PFSK-1 (cell line): ENCODE measurements around the gene RIT2.

Experiments
- POLR2AphosphoS5 ChIP-seq: IDR thresholded peaks from 2 replicates; pipeline ENCODE4 v1.6.1; 2012; ENCODE audit warnings: low read depth, mild to moderate bottlenecking, control low read depth, low read length, moderate library complexity
- SIN3A ChIP-seq: IDR thresholded peaks from 2 replicates; pipeline ENCODE4 v1.6.1; 2012; ENCODE audit warnings: mild to moderate bottlenecking, low read length, moderate library complexity, borderline replicate concordance; ENCODE audit not compliant: insufficient read depth

- no peak for TF ChIP-seq SIN3A
- TF ChIP-seq POLR2AphosphoS5, result no peak
Measured at GRCh38 chr18:42864876-42865275, 250.6 kb downstream of the RIT2 start.
